ENCODE results near the gene ACSF2. TPM values are rescaled to one million over a fixed set of nuclear protein-coding genes. Genes with fewer than 3 reads are reported as not detected.

The ACSF2 gene
- polyA plus RNA-seq, 1 donor (not counting 4 experiments of a cell fraction or from before 2014, with no cell fraction given): 71.9 TPM

- dilution Hi-C loops (cut with MboI; ENCODE audit: extremely low pct_ligation_motif_present, low sequenced_read_pairs): no loop called here
- DNase-seq (ENCODE audit: low read depth, low spot score) (no peak), FAIRE-seq (no peak)
- Histone ChIP-seq H3K4me3 (ENCODE audit: control insufficient read depth in 2 of 3, extremely low read depth in 1 of 3, insufficient read depth in 2 of 3, low read depth in 1 of 3, low read length in 3 of 3) (no peak overlapping the region), H3K36me3 (ENCODE audit: control insufficient read depth in 2 of 2, extremely low read depth in 1 of 2, insufficient read depth in 2 of 2, low read length in 2 of 2) (peaks cover 4 to 22% of the 10 kb centered on the region in 2 experiments), H3K27ac (ENCODE audit: control insufficient read depth, insufficient read depth, low read length) (no peak overlapping the region), H3K9me3 (ENCODE audit: control insufficient read depth, low read depth, low read length) (no peaks in the 10 kb centered on the region), H3K9me1 (ENCODE audit: control insufficient read depth, extremely low read depth, insufficient read depth, low read length) (no peaks in the 10 kb centered on the region), H2AFZ (ENCODE audit: control insufficient read depth, low read length) (no peak overlapping the region), H3K9ac (ENCODE audit: control insufficient read depth, extremely low read depth, insufficient read depth, low read length) (no peak overlapping the region), H3K79me2 (ENCODE audit: control insufficient read depth, insufficient read depth, low read length) (no peaks in the 10 kb centered on the region), H4K20me1 (ENCODE audit: control insufficient read depth, extremely low read depth, insufficient read depth, low read length) (peaks cover 3% of the 10 kb centered on the region), H3K4me2 (ENCODE audit: control insufficient read depth, extremely low read depth, insufficient read depth, low read depth, low read length) (no peak overlapping the region), H3K27me3 (ENCODE audit: control insufficient read depth, extremely low read depth, insufficient read depth, low read length) (peaks cover 2% of the 10 kb centered on the region), H3K4me1 (ENCODE audit: control insufficient read depth, extremely low read depth, insufficient read depth, low read length) (peaks cover 18% of the 10 kb centered on the region)
- TF ChIP-seq CTCF (optimal IDR thresholded peaks at IDR 0.05 in 1 of 3, IDR thresholded peaks at IDR 0.05 in 1 of 3, conservative IDR thresholded peaks at IDR 0.05 in 1 of 3; ENCODE audit: extremely low read depth in 1 of 3, insufficient read depth in 2 of 3, low read length in 3 of 3) (no peak), EZH2 (IDR thresholded peaks at IDR 0.05; ENCODE audit: low read length) (no peak)
Measured at GRCh38 chr17:50462446-50462845, 36.4 kb downstream of the ACSF2 start.

- peaks cover 9% of the 10 kb centered on the region for H3K4me1 ChIP-seq (ENCODE audit: control insufficient read depth, extremely low read depth, insufficient read depth, low read length)
- TF ChIP-seq CTCF (optimal IDR thresholded peaks at IDR 0.05 in 1 of 3, IDR thresholded peaks at IDR 0.05 in 1 of 3, conservative IDR thresholded peaks at IDR 0.05 in 1 of 3; ENCODE audit: extremely low read depth in 1 of 3, insufficient read depth in 2 of 3, low read length in 3 of 3) (no peak), EZH2 (IDR thresholded peaks at IDR 0.05; ENCODE audit: low read length) (no peak)
- DNase-seq (ENCODE audit: low read depth, low spot score) (no peak), FAIRE-seq (no peak)
- no peak overlapping the region for H3K27ac ChIP-seq (ENCODE audit: control insufficient read depth, insufficient read depth, low read length)
- H3K9ac ChIP-seq (ENCODE audit: control insufficient read depth, extremely low read depth, insufficient read depth, low read length): no peak overlapping the region
- H3K4me2 ChIP-seq (ENCODE audit: control insufficient read depth, extremely low read depth, insufficient read depth, low read depth, low read length): no peak overlapping the region
- peaks cover 19% of the 10 kb centered on the region for H3K27me3 ChIP-seq (ENCODE audit: control insufficient read depth, extremely low read depth, insufficient read depth, low read length)
- no peak overlapping the region for H3K4me3 ChIP-seq (ENCODE audit: control insufficient read depth in 2 of 3, extremely low read depth in 1 of 3, insufficient read depth in 2 of 3, low read depth in 1 of 3, low read length in 3 of 3)
- H3K36me3 ChIP-seq (ENCODE audit: control insufficient read depth in 2 of 2, extremely low read depth in 1 of 2, insufficient read depth in 2 of 2, low read length in 2 of 2): peaks cover 4 to 22% of the 10 kb centered on the region in 2 experiments
- H3K9me3 ChIP-seq (ENCODE audit: control insufficient read depth, low read depth, low read length): no peaks in the 10 kb centered on the region
- H3K79me2 ChIP-seq (ENCODE audit: control insufficient read depth, insufficient read depth, low read length): no peaks in the 10 kb centered on the region
- H4K20me1 ChIP-seq (ENCODE audit: control insufficient read depth, extremely low read depth, insufficient read depth, low read length): no peaks in the 10 kb centered on the region
- dilution Hi-C loops (cut with MboI; ENCODE audit: extremely low pct_ligation_motif_present, low sequenced_read_pairs): no loop called here
- H2AFZ ChIP-seq (ENCODE audit: control insufficient read depth, low read length): no peak overlapping the region
- H3K9me1 ChIP-seq (ENCODE audit: control insufficient read depth, extremely low read depth, insufficient read depth, low read length): no peaks in the 10 kb centered on the region
Measured at GRCh38 chr17:50464121-50464520, 38.1 kb downstream of the ACSF2 start.
